Memory B cell (primary cell): ENCODE measurements around the gene THOP1.

ENCODE experiments used
- ATAC-seq: fragments of 150-1000 bp; cut with Tn5 transposase; 2 replicates; pipeline ENCODE4 v1.10.0; 2021; ENCODE audit warnings: low read depth, mild to moderate bottlenecking, moderate library complexity
- DNase-seq, 2 donors: peaks; one replicate each; pipeline ENCODE4 v3.0.0; 2022; ENCODE audit warnings: low spot score in 2 of 2
- H3K27ac Mint-ChIP-seq: one replicate; pipeline ENCODE4 v1.8.0; 2022; ENCODE audit warnings: mild to moderate bottlenecking, moderate library complexity, mixed read lengths
- H3K27me3 Mint-ChIP-seq: one replicate; pipeline ENCODE4 v1.8.0; 2022; ENCODE audit warnings: mixed read lengths
- H3K36me3 Mint-ChIP-seq: one replicate; pipeline ENCODE4 v1.8.0; 2022; ENCODE audit warnings: mild to moderate bottlenecking, mixed read lengths
- H3K4me1 Mint-ChIP-seq: one replicate; pipeline ENCODE4 v1.8.0; 2022; ENCODE audit warnings: mixed read lengths
- H3K4me3 Mint-ChIP-seq: one replicate; pipeline ENCODE4 v1.8.0; 2022; ENCODE audit warnings: mild to moderate bottlenecking, moderate library complexity, mixed read lengths
- H3K9me3 Mint-ChIP-seq: one replicate; pipeline ENCODE4 v1.8.0; 2022; ENCODE audit warnings: mixed read lengths

Gene THOP1

GRCh38 chr19:2785244-2785997 is at the start of gene THOP1:
Gene THOP1 (plus strand): TSS chr19:2785503. CDS start chr19:2785663, 160 bp downstream.
- Mint-ChIP-seq H3K4me3 (peak within 1 kb of the TSS; percentile 89), H3K27ac (peak within 1 kb of the TSS; percentile 78), H3K9me3 (no peaks in the 10 kb centered on the region), H3K27me3 (no peaks in the 10 kb centered on the region), H3K36me3 (no peaks in the 10 kb centered on the region), H3K4me1 (peaks cover 38% of the 10 kb centered on the region)
- DNase-seq = peak; percentile 91 to 94
- peak; percentile 72 for ATAC-seq

DNA sequence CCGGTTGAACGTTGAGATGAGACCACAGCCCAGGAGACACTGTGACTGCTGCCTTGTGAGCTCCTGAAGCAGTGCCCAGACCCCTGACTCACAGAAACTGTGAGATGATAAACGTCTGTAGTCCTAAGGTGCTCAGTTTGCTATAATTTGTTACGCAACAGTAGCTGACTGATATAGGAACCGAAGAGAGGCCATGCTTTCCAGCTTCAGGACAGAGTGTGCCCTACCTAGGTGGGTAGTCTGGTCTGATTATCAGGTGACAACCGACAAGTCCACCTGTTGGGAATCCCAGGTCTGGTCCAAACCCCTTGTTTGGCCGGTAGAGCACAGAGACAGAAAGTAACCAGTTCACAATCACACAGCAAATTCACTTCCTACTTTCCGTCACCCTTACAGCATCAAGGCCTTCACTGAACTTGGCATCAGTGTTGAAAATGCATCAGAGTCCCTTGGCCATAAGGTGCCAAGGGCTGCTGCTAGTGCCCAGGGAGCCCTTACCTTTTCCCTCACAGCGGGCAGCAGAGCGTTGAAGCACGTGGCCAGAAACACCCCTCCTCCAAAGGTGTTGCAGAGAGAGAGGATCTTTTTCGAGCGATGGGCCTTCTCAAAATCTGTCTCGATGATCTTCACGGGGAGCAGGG is 48.6 kb upstream of the THOP1 start:
- DNase-seq = no peak

DNA sequence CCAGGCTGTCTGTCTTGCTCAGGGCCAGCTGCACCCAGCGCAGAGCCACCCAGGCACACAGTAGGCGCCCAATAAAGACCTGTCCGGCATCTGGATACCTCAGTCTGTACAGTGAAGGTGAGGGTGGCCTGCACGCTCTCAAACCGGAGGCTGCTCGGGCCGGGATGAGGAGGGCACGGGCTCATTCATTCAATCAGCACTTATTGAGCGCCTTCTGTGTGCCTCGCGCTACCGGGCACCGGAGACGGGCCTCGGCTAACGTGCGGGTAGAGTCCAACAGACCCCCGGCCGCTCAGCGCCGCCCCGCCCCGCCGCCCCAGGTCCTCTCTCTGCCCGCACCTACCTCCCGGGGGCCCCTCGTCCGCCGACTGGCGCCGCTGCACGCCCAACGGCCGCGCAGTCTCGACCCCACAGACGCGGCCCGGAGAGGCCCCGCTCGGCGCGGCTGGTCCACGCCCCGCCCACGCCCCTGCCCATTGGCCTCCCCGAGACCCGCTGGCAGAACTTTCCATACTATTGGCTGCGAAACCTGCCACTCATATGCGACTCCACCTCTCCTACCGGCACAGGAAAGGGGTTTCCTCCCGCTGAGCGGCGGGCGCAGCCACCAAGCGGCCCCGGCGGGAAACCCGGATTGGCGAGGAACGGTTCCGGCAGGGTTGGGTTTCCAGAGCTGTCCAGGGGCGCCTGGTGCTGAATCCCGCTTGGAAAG is 45.5 kb upstream of the THOP1 start, which contains the start of gene SLC39A3:
Gene SLC39A3, minus strand, starts transcription at position 416 of the 712 bp plus-strand sequence. CDS start 2,760 bp downstream, outside the sequence.
- peak; percentile 98 to 99 for DNase-seq
- Mint-ChIP-seq H3K27me3 (no peaks in the 10 kb centered on the region), H3K4me3 (peak within 1 kb of the TSS; percentile 85), H3K36me3 (peaks cover 18% of the 10 kb centered on the region), H3K27ac (peak within 1 kb of the TSS; percentile 66), H3K4me1 (peaks cover 22% of the 10 kb centered on the region), H3K9me3 (no peaks in the 10 kb centered on the region)
- peak; percentile 98 for ATAC-seq

More for the DNA sequence above, 48.6 kb upstream of the THOP1 start:
- H3K27me3 Mint-ChIP-seq = no peaks in the 10 kb centered on the region
- no peak overlapping the region for H3K4me3 Mint-ChIP-seq
- H3K4me1 Mint-ChIP-seq = peaks cover 34% of the 10 kb centered on the region
- no peak overlapping the region for H3K27ac Mint-ChIP-seq
- no peaks in the 10 kb centered on the region for H3K9me3 Mint-ChIP-seq
- H3K36me3 Mint-ChIP-seq = peaks cover 28% of the 10 kb centered on the region
- ATAC-seq = no peak

- Mint-ChIP-seq H3K36me3 (peaks cover 16% of the 10 kb centered on the region), H3K27me3 (no peaks in the 10 kb centered on the region), H3K4me3 (peak overlapping the region; percentile 85), H3K4me1 (peaks cover 20% of the 10 kb centered on the region), H3K9me3 (no peaks in the 10 kb centered on the region), H3K27ac (peak overlapping the region; percentile 60)
- ATAC-seq (no peak), DNase-seq (no peak)
Measured at GRCh38 chr19:2740314-2740656, 45.0 kb upstream of the THOP1 start.

GRCh38 chr19:2743099-2743498 is 42.2 kb upstream of the THOP1 start:
- no peak for DNase-seq
- Mint-ChIP-seq H3K36me3 (no peaks in the 10 kb centered on the region), H3K27ac (no peak overlapping the region), H3K4me3 (no peak overlapping the region), H3K4me1 (peaks cover 15% of the 10 kb centered on the region), H3K27me3 (no peaks in the 10 kb centered on the region), H3K9me3 (no peaks in the 10 kb centered on the region)
- ATAC-seq = no peak

DNA sequence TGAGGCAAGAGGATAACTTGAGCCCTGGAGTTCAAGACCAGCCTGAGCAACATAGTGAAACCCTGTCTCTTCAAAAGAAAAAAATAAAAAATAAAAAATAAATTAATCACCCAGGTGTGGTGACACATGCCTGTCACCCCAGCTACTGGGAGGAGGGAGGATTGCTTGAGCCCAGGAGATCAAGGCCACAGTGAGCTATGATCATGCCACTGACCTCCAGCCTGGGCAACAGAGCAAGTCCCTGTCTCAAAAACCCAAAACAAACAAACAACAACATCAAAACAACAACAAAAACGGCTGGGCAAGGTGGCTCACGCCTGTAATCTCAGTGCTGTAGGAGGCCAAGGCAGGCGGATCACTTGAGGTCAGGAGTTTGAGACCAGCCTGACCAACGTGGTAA is 41.2 kb upstream of the THOP1 start:
- no peaks in the 10 kb centered on the region for H3K36me3 Mint-ChIP-seq

GRCh38 chr19:2747349-2747748 is 38.0 kb upstream of the THOP1 start:
- no peak overlapping the region for H3K4me3 Mint-ChIP-seq
- no peak overlapping the region for H3K27ac Mint-ChIP-seq
- H3K36me3 Mint-ChIP-seq = no peaks in the 10 kb centered on the region
- no peaks in the 10 kb centered on the region for H3K9me3 Mint-ChIP-seq
- peaks cover 6% of the 10 kb centered on the region for H3K4me1 Mint-ChIP-seq
- no peak for ATAC-seq
- no peak for DNase-seq
- no peaks in the 10 kb centered on the region for H3K27me3 Mint-ChIP-seq

More for the DNA sequence above, 41.2 kb upstream of the THOP1 start:
- H3K9me3 Mint-ChIP-seq = no peaks in the 10 kb centered on the region
- no peak overlapping the region for H3K4me3 Mint-ChIP-seq
- DNase-seq = no peak
- no peaks in the 10 kb centered on the region for H3K27me3 Mint-ChIP-seq
- no peak overlapping the region for H3K27ac Mint-ChIP-seq
- peaks cover 12% of the 10 kb centered on the region for H3K4me1 Mint-ChIP-seq
- ATAC-seq = no peak

- H3K27ac Mint-ChIP-seq = no peak overlapping the region
- ATAC-seq = no peak
- H3K4me1 Mint-ChIP-seq = peaks cover 6% of the 10 kb centered on the region
- peaks cover 4% of the 10 kb centered on the region for H3K36me3 Mint-ChIP-seq
- H3K27me3 Mint-ChIP-seq = no peaks in the 10 kb centered on the region
- H3K4me3 Mint-ChIP-seq = no peak overlapping the region
- DNase-seq = no peak
- no peaks in the 10 kb centered on the region for H3K9me3 Mint-ChIP-seq
Measured at GRCh38 chr19:2750808-2751437, 34.4 kb upstream of the THOP1 start.

- Mint-ChIP-seq H3K36me3 (peaks cover 4% of the 10 kb centered on the region), H3K9me3 (no peaks in the 10 kb centered on the region), H3K27me3 (no peaks in the 10 kb centered on the region), H3K27ac (no peak overlapping the region), H3K4me3 (no peak overlapping the region), H3K4me1 (peaks cover 6% of the 10 kb centered on the region)
- ATAC-seq = no peak
- DNase-seq = no peak
Measured at GRCh38 chr19:2751438-2751830, 33.9 kb upstream of the THOP1 start.

GRCh38 chr19:2754659-2755447 is 30.4 kb upstream of the THOP1 start:
- no peak overlapping the region for H3K4me3 Mint-ChIP-seq
- H3K27ac Mint-ChIP-seq = no peak overlapping the region
- H3K36me3 Mint-ChIP-seq = peaks cover 13% of the 10 kb centered on the region
- ATAC-seq = no peak
- no peaks in the 10 kb centered on the region for H3K4me1 Mint-ChIP-seq
- H3K27me3 Mint-ChIP-seq = no peaks in the 10 kb centered on the region
- no peak for DNase-seq
- no peaks in the 10 kb centered on the region for H3K9me3 Mint-ChIP-seq

GRCh38 chr19:2755448-2755705 is 29.9 kb upstream of the THOP1 start:
- Mint-ChIP-seq H3K27ac (no peak overlapping the region), H3K4me3 (no peak overlapping the region), H3K27me3 (no peaks in the 10 kb centered on the region), H3K36me3 (peaks cover 13% of the 10 kb centered on the region), H3K9me3 (no peaks in the 10 kb centered on the region), H3K4me1 (no peaks in the 10 kb centered on the region)
- ATAC-seq (no peak), DNase-seq (no peak)

DNA sequence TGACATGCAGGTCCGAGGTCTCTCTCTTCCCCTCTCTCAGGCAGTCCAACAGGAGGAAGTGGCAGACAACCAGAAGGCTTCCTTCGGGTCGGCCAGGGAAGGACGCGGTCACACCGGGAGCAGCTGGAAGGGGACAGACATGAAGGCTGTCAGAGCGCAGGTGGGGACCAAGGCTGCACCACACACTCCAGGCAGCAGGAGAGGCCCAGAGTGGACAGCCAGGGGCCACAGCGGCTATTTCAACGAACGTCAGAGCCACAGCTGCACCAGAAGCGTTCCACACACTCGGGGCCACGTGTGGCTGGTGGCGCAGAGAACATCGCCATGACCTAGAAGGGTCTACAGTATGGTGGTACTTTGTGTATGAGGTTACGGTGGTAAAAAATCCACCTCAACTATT is 29.5 kb upstream of the THOP1 start:
- H3K27me3 Mint-ChIP-seq = no peaks in the 10 kb centered on the region

DNA sequence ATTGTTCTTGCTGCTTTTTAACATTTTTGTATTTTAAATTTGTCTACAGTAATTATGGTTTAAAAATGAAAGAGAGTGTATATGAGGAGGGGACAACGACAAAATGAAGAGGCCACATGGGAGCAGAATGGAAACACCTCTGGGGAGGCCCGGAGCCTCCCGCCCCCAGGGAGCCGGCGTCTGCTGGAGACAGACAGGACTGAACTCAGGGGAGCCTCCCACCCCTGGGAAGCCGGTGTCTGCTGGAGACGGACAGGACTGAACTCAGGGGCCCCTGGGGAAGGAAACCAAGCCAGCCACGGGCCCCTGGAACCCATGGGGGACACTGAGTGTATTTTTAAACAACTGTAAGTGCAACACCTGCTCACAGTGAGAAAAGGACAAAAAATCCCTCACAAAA is 28.8 kb upstream of the THOP1 start:
- ATAC-seq = no peak
- Mint-ChIP-seq H3K27me3 (no peaks in the 10 kb centered on the region), H3K9me3 (no peaks in the 10 kb centered on the region), H3K36me3 (peaks cover 15% of the 10 kb centered on the region), H3K27ac (no peak overlapping the region), H3K4me3 (no peak overlapping the region), H3K4me1 (no peaks in the 10 kb centered on the region)
- no peak for DNase-seq

More for the DNA sequence above, 29.5 kb upstream of the THOP1 start:
- ATAC-seq (no peak), DNase-seq (no peak)
- Mint-ChIP-seq H3K9me3 (no peaks in the 10 kb centered on the region), H3K27ac (no peak overlapping the region), H3K36me3 (peaks cover 15% of the 10 kb centered on the region), H3K4me1 (no peaks in the 10 kb centered on the region), H3K4me3 (no peak overlapping the region)
